Activated naive CD4-positive, alpha-beta T cell treated with Interleukin-2 at 50 U/mL for 16 hours (primary cell): Measurements from ENCODE around the gene AQP5.

Experiments used
- DNase-seq: peaks from one replicate; pipeline ENCODE4 v3.0.0-alpha.2; 2020

AQP5 gene

GRCh38 chr12:49961111-49961922, at the start of gene AQP5:
AQP5 (plus strand) TSS chr12:49961872; CDS start chr12:49962018, 146 bp downstream.
- DNase-seq = no peak

- no peak for DNase-seq
Measured at GRCh38 chr12:49912345-49913255, 49.1 kb upstream of the AQP5 start.

- DNase-seq = no peak
Measured at GRCh38 chr12:49916129-49916919, 45.3 kb upstream of the AQP5 start.

GRCh38 chr12:49917166-49917787, 44.4 kb upstream of the AQP5 start:
- DNase-seq = no peak

GRCh38 chr12:49917788-49918173, 43.9 kb upstream of the AQP5 start:
- no peak for DNase-seq

DNA sequence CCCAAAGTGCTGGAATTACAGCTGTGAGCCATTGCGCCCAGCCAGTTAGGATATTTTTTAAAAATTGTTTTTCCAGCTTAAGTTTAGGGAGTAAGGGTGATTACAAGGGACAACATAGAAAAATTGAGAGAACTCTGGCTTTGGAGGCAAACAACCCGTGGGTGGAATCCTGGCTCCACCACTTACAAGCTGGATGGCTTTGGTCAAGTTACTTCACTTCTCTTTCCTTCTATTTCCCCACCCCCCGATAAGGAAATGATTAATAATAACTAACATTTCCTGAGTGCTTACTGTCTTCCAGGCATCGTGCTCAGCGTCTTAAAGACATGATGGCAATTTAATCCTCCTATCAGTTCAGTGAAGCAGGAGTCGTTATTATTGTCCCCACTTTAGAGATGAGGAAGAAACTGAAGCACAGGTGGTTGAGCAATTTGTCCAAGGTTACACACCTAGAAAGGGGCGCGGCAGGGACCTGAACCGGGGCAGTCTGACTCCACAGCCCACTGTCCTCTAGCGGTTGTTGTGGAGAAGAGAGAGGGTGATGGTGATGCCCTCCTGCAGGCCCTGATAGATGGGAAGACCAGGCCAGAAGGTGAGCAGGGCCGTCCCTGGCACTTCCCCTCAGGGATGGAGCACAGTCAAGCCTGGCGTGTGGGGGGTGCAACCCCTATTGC, 41.3 kb upstream of the AQP5 start:
- DNase-seq = no peak

DNA sequence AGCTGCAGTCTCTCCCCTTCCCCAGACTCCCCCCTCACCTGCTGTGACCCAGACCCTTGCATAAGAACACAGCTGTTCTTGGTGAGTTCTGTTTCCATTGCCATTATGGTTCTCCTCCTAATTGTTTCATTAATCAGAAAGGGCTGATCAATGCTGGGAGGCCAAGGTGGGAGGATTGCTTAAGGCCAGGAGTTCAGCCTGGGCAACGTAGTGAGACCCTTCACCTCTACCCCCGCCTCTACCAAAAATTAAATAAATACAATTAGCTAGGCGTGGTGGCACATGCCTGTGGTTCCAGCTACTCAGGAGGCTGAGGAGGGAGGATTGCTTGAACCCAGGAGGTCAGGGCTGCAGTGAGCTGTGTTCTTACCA, 40.8 kb upstream of the AQP5 start:
- DNase-seq = no peak

GRCh38 chr12:49921299-49921698, 40.4 kb upstream of the AQP5 start:
- DNase-seq = no peak

DNA sequence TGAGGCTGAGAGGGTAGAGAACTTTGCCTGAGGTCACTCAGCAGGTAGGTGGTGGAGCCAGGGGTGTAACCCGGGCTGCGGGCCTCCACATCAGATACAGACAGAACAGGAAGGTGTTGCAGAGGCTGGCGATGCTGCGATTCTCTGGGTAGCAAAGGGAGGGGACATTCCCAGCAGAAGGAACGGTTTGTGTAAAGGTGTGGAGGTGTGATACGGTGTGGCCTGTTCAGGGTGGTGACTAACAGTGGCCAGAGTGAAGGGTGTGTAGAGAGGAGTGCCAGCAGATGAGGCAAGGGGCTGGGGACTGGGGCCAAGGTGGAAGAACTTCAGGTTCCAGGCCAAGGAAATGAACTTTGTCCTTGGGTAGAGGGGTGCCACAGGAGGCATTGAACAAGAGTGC, 39.7 kb upstream of the AQP5 start:
- DNase-seq = no peak

DNA sequence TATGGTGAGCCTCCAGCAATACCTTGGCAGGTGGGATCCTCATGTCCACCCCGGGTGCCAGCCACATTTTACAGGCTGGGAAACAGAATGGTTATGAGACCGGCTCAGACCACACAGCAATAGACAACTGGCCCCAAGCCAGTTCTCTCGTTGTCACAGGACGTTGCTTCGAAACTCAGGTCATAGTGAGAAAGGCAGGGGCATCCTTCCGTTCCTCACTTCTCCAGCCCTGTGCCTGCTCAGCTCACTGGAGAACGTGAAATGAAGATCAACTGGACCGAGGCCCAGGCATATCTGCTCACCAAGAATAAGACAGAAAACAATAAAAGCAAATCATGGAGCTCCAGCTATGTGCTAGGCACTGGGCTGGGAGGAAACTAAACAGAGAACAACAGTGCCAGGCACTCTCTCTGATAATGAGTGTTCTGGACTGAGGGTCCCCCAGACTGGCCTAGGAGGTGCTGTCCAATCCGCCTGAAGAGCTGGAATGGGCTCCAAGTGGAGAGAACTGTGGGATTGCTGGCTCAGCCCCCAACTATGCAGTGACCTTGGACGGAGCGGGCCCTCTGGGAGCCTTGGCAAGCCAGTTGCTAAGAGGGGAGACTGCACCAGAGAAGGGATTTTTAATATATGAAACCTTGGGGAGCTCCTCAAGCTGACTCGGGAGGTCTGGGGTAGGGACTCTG, 39.2 kb upstream of the AQP5 start:
- DNase-seq = no peak

- DNase-seq = no peak
Measured at GRCh38 chr12:49923035-49923644, 38.5 kb upstream of the AQP5 start.

DNA sequence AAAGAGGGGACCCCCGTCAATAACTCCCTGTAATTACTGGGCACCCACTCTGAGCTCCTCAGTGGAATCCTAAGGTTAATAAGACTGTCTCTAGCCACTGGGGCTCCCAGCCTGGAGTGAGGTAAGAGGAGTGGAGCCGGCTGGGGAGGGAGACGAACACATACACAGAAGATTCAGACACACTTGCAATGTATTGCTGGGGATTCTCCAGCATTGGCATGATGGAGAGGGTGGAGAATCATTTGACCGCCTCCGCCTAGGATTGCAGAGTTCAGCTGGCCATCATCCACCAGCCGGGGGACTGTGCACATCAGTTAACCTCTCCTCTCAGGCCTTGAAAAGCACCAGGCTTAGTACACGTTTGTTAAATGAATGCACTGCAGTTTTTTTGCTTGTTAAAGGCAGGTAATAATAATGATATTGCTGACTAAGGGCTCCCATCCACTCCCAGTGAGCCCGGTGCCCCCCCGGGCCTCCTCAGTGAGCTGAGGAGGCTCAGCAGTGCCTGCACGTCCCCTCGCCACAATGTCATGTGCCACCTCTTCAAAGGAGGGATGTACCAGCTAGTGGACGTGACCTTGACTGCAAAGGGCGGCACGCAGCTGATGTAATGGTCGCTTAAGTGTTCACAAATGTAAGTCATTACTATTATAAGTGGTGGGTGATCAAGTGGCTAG, 37.7 kb upstream of the AQP5 start:
- no peak for DNase-seq

- DNase-seq = no peak
Measured at GRCh38 chr12:49924628-49925246, 36.9 kb upstream of the AQP5 start.

GRCh38 chr12:49925433-49926204, 36.1 kb upstream of the AQP5 start:
- DNase-seq = no peak

GRCh38 chr12:49928471-49928870, 33.2 kb upstream of the AQP5 start:
- no peak for DNase-seq

- DNase-seq = no peak
Measured at GRCh38 chr12:49929581-49929980, 32.1 kb upstream of the AQP5 start.

DNA sequence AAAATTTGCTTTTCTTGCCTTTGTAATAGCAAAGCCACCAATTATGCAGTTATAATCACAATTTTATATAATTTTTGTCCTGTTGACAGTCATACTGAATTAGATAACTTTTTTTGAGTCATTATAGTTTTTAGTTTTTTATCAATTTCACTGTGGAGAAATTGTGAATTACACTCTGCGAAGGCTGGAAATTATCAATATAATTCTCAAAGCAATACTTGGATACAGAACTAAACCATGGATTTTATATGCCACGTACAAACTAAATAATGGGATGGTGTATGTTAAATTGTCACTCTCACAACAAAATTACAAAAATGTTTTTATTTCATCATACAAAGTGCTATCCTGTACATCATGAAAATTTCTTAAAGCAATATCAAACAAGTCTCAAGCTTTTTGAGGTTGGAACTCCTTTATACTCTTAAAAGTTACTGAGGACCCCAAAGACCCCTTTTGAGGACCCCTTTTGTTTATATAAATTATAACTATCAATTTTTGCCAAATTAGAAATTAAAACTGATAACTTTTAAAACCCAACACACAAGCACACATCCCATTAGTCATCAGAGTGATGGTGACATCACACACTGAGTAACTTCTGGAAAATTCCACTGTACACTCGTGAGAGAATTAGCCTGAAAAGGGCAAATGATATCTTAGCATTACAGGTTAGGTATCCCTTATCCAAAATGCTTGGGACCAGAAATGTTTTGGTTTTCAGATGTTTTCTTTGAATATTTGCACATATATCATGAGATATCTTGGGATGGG, 31.0 kb upstream of the AQP5 start:
- no peak for DNase-seq

- no peak for DNase-seq
Measured at GRCh38 chr12:49932023-49932422, 29.6 kb upstream of the AQP5 start.
